ENCODE measurements around the gene MRPL45.

GRCh38 chr17:38369124-38369886, 72.3 kb downstream of the MRPL45 start:
- TF ChIP-seq CTCF (IDR thresholded peaks at IDR 0.05) (no peak), POLR2AphosphoS5 (IDR thresholded peaks at IDR 0.05; ENCODE audit: low read depth, low read length) (no peak), REST (IDR thresholded peaks at IDR 0.05; ENCODE audit: insufficient read depth in 1 of 2, low read depth in 2 of 2, low read length in 1 of 2) (no peak), SIN3A (IDR thresholded peaks at IDR 0.05; ENCODE audit: borderline replicate concordance, insufficient read depth, low read depth, low read length) (no peak)
